Uterus (tissue), 2 donors: ENCODE data around the gene TFCP2L1.

ENCODE experiments used
- CTCF ChIP-seq, 4 experiments: fragments of 200-600 bp in 2 of 4; fragments of 450-650 bp in 2 of 4; sonication (generic) in 2 of 4; IDR thresholded peaks; one replicate each; pipeline ENCODE4 v1.5.1; 2016 to 2019; ENCODE audit warnings: antibody characterized with exemption in 4 of 4, mild to moderate bottlenecking in 2 of 4, moderate library complexity in 1 of 4
- POLR2A ChIP-seq, 2 donors: fragments of 450-650 bp; IDR thresholded peaks; one replicate each; pipeline ENCODE4 v1.6.1; 2016; ENCODE audit warnings: antibody characterized with exemption in 2 of 2, mild to moderate bottlenecking in 1 of 2, moderate library complexity in 1 of 2

- no peak for TF ChIP-seq CTCF (IDR thresholded peaks at IDR 0.05)
- TF ChIP-seq POLR2A (IDR thresholded peaks at IDR 0.05) = no peak
These were observed 50.9 kb downstream of the TFCP2L1 start for GRCh38 chr2:121234144-121234543.
